Stimulated activated naive B cell treated with anti-CD40 and anti-IgM and Interleukin-4, amounts not matched to agents 10 μg/mL and 1 μg/mL and 100 μg/mL, for 72 hours (primary cell): ENCODE results near the gene IFI6.
"Not testable (repeated sequence)": the region's sequence is repeated elsewhere in the genome, so short reads cannot be mapped to it uniquely, and the experiment has no call there.

Experiments
- ATAC-seq, 2 donors: fragments of 150-1000 bp; cut with Tn5 transposase; replicated peaks; 2 replicates each; pipeline ENCODE4 v1.10.0; 2021; ENCODE audit warnings: moderate library complexity in 1 of 2
- DNase-seq: peaks from one replicate; pipeline ENCODE4 v3.0.0; 2021
- H3K27ac Mint-ChIP-seq: one replicate; pipeline ENCODE4 v1.8.0; 2022; ENCODE audit warnings: mild to moderate bottlenecking, mixed read lengths
- H3K27me3 Mint-ChIP-seq, 2 donors: one replicate each; pipeline ENCODE4 v1.8.0; 2022; ENCODE audit warnings: mixed read lengths in 2 of 2
- H3K36me3 Mint-ChIP-seq, 2 donors: one replicate each; pipeline ENCODE4 v1.8.0; 2022; ENCODE audit warnings: mixed read lengths in 2 of 2, mild to moderate bottlenecking in 1 of 2
- H3K4me1 Mint-ChIP-seq, 2 donors: one replicate each; pipeline ENCODE4 v1.8.0; 2022; ENCODE audit warnings: mixed read lengths in 2 of 2, mild to moderate bottlenecking in 1 of 2
- H3K4me3 Mint-ChIP-seq, 2 donors: one replicate each; pipeline ENCODE4 v1.8.0; 2022; ENCODE audit warnings: mild to moderate bottlenecking in 2 of 2, mixed read lengths in 2 of 2, moderate library complexity in 1 of 2
- H3K9me3 Mint-ChIP-seq, 2 donors: one replicate each; pipeline ENCODE4 v1.8.0; 2022; ENCODE audit warnings: mixed read lengths in 2 of 2, mild to moderate bottlenecking in 1 of 2

IFI6 gene, protein sequence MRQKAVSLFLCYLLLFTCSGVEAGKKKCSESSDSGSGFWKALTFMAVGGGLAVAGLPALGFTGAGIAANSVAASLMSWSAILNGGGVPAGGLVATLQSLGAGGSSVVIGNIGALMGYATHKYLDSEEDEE

GRCh38 chr1:27671964-27672749 is at the start of gene IFI6:
IFI6 (minus strand) TSS chr1:27672192; CDS start chr1:27669314, 2,878 bp downstream.
- Mint-ChIP-seq H3K9me3 (no peaks in the 10 kb centered on the region), H3K4me1 (peaks cover 6 to 24% of the 10 kb centered on the region in 2 donors), H3K4me3 (peak within 1 kb of the TSS; percentile 87 to 92), H3K36me3 (peaks cover 2 to 3% of the 10 kb centered on the region in 2 donors), H3K27me3 (no peaks in the 10 kb centered on the region), H3K27ac (peak within 1 kb of the TSS; percentile 97)
- ATAC-seq (peak; percentile 90 to 95), DNase-seq (peak; percentile 69)

DNA sequence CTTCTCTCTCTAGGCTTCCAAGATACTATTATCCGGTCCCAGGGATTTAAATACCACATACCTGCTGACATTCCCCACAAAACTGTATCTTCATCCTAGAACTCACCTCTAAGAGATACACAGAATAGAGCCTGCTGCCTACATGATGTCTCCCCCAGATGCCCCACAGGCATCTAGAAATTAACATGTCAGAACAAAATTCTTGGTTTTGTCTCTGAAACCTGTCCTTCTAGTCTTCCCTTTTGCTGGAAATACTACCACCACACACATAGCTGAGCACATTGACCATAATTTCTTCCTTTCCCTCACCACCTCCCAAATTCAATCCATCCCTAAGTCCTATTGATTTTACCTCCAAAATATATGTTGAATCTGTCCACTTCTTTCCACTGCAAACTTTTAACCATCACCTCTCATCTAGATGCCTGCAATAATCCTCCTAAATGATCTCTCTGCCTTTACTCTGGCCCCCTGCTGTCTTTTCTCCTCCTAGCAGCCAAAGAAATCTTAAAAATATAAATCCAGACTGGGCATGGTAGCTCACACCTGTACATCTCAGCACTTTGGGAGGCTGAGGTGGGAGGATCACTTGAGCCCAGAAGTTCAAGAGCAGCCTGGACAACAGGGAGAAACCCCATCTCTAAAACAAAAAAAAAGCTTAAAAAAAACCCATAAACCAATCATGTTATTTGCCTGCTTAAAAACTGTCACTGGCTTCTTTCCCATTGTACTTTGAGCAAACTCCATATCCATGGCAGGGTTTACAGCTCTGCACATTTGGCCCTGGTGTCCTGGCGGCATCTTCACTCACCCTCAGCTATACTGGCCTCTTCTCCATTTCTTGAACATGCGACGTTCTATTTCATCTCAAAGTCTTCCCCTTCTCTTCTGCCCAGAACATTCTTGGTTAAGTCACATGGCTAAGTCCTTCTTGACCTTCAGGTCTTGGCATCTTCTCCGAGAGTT is 47.6 kb upstream of the IFI6 start:
- DNase-seq (no peak), ATAC-seq (no peak)
- H3K27me3 Mint-ChIP-seq: peaks cover 23 to 28% of the 10 kb centered on the region in 2 donors
- H3K27ac Mint-ChIP-seq: no peak overlapping the region
- H3K36me3 Mint-ChIP-seq: peaks cover 4% of the 10 kb centered on the region in 2 donors
- peaks cover 11 to 12% of the 10 kb centered on the region in 2 donors for H3K9me3 Mint-ChIP-seq
- H3K4me3 Mint-ChIP-seq: no peak overlapping the region
- no peaks in the 10 kb centered on the region for H3K4me1 Mint-ChIP-seq

- peaks cover 4% of the 10 kb centered on the region in 2 donors for H3K36me3 Mint-ChIP-seq
- peaks cover 11 to 12% of the 10 kb centered on the region in 2 donors for H3K9me3 Mint-ChIP-seq
- no peaks in the 10 kb centered on the region for H3K4me1 Mint-ChIP-seq
- H3K27ac Mint-ChIP-seq: no peak overlapping the region
- no peak for ATAC-seq
- H3K4me3 Mint-ChIP-seq: no peak overlapping the region
- peaks cover 28% of the 10 kb centered on the region in 2 donors for H3K27me3 Mint-ChIP-seq
- no peak for DNase-seq
Observed at GRCh38 chr1:27716262-27716895, 44.4 kb upstream of the IFI6 start.

GRCh38 chr1:27713869-27714513 is 42.0 kb upstream of the IFI6 start:
- Mint-ChIP-seq H3K27me3 (peaks cover 20 to 24% of the 10 kb centered on the region in 2 donors), H3K27ac (no peak overlapping the region), H3K36me3 (peaks cover 4% of the 10 kb centered on the region in 2 donors), H3K4me1 (no peaks in the 10 kb centered on the region), H3K9me3 (peaks cover 11 to 12% of the 10 kb centered on the region in 2 donors), H3K4me3 (no peak overlapping the region)
- no peak for ATAC-seq
- no peak for DNase-seq

GRCh38 chr1:27713139-27713725 is 41.2 kb upstream of the IFI6 start:
- H3K4me3 Mint-ChIP-seq: no peak overlapping the region
- DNase-seq: no peak
- H3K36me3 Mint-ChIP-seq: peaks cover 4% of the 10 kb centered on the region in 2 donors
- H3K4me1 Mint-ChIP-seq: no peaks in the 10 kb centered on the region
- H3K9me3 Mint-ChIP-seq: peaks cover 12 to 13% of the 10 kb centered on the region in 2 donors
- no peak for ATAC-seq
- peaks cover 20 to 24% of the 10 kb centered on the region in 2 donors for H3K27me3 Mint-ChIP-seq
- no peak overlapping the region for H3K27ac Mint-ChIP-seq

DNA sequence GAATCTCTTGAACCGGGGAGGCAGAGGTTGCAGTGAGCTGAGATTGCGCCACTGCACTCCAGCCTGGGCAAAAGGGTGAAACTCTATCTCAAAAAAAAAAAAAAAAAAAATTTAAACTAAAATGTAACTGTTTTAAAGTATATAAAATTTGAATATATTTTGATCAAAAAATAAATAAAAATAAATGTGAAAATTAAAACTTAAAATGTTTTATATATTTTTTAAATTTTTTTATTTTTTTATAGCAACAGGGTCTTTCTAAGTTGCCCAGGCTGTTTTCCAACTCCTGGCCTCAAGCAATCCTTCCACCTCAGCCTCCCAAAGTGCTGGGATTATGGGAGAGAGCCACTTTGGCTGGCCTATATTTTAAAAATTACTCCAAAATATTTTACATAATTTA is 38.6 kb upstream of the IFI6 start:
- ATAC-seq (no peak), DNase-seq (no peak)
- peaks cover 0 to 3% of the 10 kb centered on the region in 2 donors for H3K36me3 Mint-ChIP-seq
- no peaks in the 10 kb centered on the region for H3K4me1 Mint-ChIP-seq
- no peak overlapping the region for H3K27ac Mint-ChIP-seq
- H3K27me3 Mint-ChIP-seq: peaks cover 6 to 15% of the 10 kb centered on the region in 2 donors
- no peak overlapping the region for H3K4me3 Mint-ChIP-seq
- peaks cover 0 to 2% of the 10 kb centered on the region in 2 donors for H3K9me3 Mint-ChIP-seq

DNA sequence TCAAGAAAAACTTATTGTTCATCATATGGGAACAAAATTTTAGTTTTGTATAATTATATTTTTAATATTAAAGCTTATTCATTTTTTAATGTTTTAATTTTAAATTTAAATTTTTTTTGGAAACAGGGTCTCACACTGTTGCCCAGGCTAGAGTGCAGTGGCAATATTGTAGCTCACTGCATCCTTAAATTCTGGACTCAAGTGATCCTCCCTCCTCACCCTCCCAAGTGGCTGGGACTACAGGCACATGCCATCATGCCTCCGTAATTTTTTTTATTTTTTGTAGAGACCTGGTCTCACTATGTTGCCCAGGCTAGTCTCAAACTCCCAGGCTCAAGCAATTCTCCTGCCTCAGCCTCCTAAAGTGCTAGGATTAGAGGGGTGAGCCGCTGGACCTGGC is 33.6 kb upstream of the IFI6 start:
- no peak for ATAC-seq
- Mint-ChIP-seq H3K27ac (no peak overlapping the region), H3K27me3 (peaks cover 0 to 5% of the 10 kb centered on the region in 2 donors), H3K4me3 (no peak overlapping the region), H3K36me3 (peaks cover 4 to 9% of the 10 kb centered on the region in 2 donors), H3K9me3 (peaks cover 7 to 9% of the 10 kb centered on the region in 2 donors), H3K4me1 (no peaks in the 10 kb centered on the region)
- DNase-seq: no peak

- Mint-ChIP-seq H3K36me3 (peaks cover 4 to 9% of the 10 kb centered on the region in 2 donors), H3K9me3 (peaks cover 7 to 9% of the 10 kb centered on the region in 2 donors), H3K4me3 (no peak overlapping the region), H3K27ac (no peak overlapping the region), H3K4me1 (no peaks in the 10 kb centered on the region), H3K27me3 (peaks cover 0 to 5% of the 10 kb centered on the region in 2 donors)
- DNase-seq (no peak), ATAC-seq (no peak)
Observed at GRCh38 chr1:27704958-27705357, 33.0 kb upstream of the IFI6 start.

GRCh38 chr1:27696835-27697234 is 24.8 kb upstream of the IFI6 start:
- not testable (repeated sequence) for H3K4me1 Mint-ChIP-seq, H3K27me3 Mint-ChIP-seq, ATAC-seq, H3K27ac Mint-ChIP-seq, H3K9me3 Mint-ChIP-seq, H3K36me3 Mint-ChIP-seq, H3K4me3 Mint-ChIP-seq, DNase-seq

DNA sequence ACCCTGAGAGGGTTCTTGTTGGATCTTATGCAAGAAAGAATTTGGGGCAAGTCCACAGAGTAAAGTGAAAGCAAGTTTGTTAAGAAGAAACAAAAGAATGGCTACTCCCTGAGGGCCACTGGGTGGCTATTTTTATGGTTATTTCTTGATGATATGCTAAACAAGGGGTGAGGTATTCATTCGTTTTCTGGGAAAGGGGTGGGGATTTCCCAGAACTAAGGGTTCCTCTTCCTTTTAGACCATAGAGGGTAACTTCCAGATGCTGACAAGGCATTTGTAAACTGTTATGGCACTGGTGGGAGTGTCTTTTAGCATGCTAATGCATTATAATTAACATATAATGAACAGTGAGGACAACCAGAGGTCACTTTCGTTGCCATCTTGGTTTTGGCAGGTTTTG is 18.2 kb upstream of the IFI6 start:
- peak overlapping the region in 1 of 2 donors; percentile 60 for H3K4me3 Mint-ChIP-seq
- H3K27me3 Mint-ChIP-seq: peaks cover under 1 to 5% of the 10 kb centered on the region in 2 donors
- peaks cover 12% of the 10 kb centered on the region in 2 donors for H3K4me1 Mint-ChIP-seq
- no peaks in the 10 kb centered on the region for H3K36me3 Mint-ChIP-seq
- no peak overlapping the region for H3K27ac Mint-ChIP-seq
- ATAC-seq: peak; percentile 14 to 35
- H3K9me3 Mint-ChIP-seq: no peaks in the 10 kb centered on the region
- DNase-seq: no peak

DNA sequence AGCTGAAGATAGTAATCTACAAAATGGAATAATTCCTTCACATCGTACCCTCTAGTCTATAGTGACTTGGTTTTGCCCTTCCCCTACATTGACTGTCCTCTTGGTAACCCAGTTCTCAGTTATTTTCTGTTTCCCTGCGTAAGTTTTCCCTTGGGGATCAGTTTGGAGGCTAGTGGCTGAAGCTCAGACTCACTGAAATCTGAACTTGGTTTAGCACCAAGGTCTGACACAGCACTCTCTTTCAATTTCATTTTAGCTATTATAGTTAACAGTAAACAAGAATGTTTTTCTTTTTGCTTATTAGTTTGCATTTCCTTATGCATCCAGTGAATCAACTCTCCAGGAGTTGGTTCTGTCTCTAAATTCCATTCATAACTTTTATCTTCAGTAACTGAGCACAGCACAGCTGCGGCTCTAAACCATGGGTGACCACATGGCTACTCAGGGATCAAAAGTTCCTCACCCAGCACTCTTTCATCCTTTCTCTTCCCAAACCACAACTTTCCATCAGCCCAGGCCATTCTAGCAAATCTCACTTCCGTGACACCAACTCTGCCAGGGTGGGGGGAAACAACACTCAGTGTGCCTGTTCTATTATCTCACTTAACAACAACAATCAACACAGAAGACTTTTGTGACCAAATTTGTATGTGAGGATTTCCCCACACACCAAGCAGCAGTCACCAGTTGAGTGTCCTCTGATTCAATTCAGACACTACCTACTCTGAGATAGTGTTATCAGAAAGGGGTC is 17.6 kb upstream of the IFI6 start:
- H3K4me3 Mint-ChIP-seq: peak overlapping the region in 1 of 2 donors; percentile 60

GRCh38 chr1:27687906-27688305 is 15.9 kb upstream of the IFI6 start:
- peaks cover under 1% of the 10 kb centered on the region in 2 donors for H3K9me3 Mint-ChIP-seq
- no peak for ATAC-seq
- no peaks in the 10 kb centered on the region for H3K36me3 Mint-ChIP-seq
- no peak overlapping the region for H3K4me3 Mint-ChIP-seq
- H3K27ac Mint-ChIP-seq: no peak overlapping the region
- peaks cover 5 to 8% of the 10 kb centered on the region in 2 donors for H3K27me3 Mint-ChIP-seq
- no peak for DNase-seq
- peaks cover 12% of the 10 kb centered on the region in 2 donors for H3K4me1 Mint-ChIP-seq

More for the DNA sequence above, 17.6 kb upstream of the IFI6 start:
- Mint-ChIP-seq H3K9me3 (no peaks in the 10 kb centered on the region), H3K27me3 (peaks cover 5 to 8% of the 10 kb centered on the region in 2 donors), H3K27ac (peak overlapping the region; percentile 60), H3K4me1 (peaks cover 12% of the 10 kb centered on the region in 2 donors), H3K36me3 (no peaks in the 10 kb centered on the region)
- DNase-seq: no peak
- ATAC-seq: peak; percentile 70 to 81
